ENCODE results near the gene CREBL2.
"Not testable (repeated sequence)": the region's sequence is repeated elsewhere in the genome, so short reads cannot be mapped to it uniquely, and the experiment has no call there.

CREBL2 gene

GRCh38 chr12:12599750-12600643, 11.7 kb upstream of the CREBL2 start:
- no peak for DNase-seq

GRCh38 chr12:12600659-12601058, 11.0 kb upstream of the CREBL2 start:
- DNase-seq = no peak

GRCh38 chr12:12604740-12605139, 6.9 kb upstream of the CREBL2 start:
- no peak for DNase-seq

- DNase-seq = no peak
Measured at GRCh38 chr12:12606781-12607589, 4.7 kb upstream of the CREBL2 start.

DNA sequence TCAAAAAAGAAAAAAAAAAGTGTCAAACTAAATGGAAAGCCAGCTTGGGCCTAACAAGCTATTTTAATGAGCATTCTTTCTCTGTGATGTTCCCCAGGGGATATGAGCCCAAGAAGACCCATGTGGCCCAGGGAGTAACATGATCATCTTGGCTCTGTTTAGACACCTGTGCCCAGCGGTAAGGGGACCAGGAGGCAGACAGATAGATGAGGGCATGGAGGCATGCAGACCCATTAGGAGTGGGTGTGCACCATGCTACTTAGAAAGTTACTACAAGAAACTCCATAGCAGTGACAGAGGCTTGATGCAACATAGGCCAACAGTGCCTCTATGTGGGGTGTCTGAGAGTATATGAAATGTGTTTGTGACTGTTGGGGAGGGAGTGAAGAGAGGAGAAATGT, 3.1 kb upstream of the CREBL2 start:
- no peak for DNase-seq

GRCh38 chr12:12609692-12610091, 2.0 kb upstream of the CREBL2 start:
- no peak for DNase-seq

DNA sequence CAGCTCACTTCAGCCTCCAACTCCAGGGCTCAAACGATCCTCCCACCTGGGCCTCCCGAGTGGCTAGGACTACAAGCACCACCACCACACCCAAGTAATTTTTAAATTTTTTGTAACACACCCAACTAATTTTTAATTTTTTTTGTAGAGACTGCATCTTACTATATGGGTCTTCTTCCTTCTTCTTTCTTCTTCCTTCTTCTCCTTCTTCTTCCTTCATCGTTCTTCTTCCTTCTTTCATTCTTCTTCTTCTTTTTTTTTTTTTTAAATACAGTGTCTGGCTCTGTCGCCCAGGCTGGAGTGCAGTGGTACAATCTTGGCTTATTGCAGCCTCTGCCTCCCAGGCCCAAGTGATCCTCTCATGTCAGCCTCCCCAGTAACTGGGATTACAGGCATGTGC, 965 bp upstream of the CREBL2 start:
- DNase-seq = no peak

DNA sequence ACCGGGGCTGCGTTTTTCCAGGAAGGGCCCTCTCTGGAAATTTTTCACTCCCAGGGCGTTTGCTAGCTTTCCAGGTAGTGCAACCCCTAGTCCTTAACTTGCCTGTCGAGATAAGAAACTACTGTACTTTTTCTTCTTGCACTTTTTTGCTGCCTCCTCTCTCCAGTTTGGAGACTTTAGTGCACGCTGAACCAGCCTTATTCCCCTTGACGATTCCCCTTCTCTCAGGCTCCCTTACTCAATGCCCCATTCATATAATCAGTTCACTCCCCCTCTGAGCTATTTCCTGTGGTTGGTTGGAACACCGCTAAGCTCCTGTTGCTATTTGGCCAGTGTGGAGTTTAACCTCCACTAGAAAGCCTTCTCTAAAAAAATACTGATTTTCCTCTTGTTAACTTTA, 682 bp downstream of the CREBL2 start:
- no peak for DNase-seq

- no peak for DNase-seq
Measured at GRCh38 chr12:12613344-12613743, 1.7 kb downstream of the CREBL2 start.

DNA sequence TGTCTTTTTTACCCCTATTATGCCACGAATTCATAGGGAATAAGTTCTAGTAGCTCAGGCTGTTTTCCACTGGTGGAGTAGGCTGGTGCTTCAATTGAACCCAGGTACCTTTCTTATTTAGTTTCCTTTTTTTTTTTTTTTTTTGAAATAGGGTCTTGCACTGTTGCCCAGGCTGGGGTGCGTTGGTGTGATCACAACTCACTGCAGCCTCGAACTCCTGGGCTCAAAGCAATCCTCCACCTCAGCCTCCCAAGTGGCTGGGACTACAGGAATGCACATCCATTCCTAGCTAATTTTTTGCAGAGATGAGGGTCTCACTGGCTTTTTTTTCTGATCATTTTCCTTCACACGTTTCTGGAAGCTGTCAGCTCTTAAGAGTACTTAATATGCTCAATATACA, 2.7 kb downstream of the CREBL2 start:
- DNase-seq = no peak

DNA sequence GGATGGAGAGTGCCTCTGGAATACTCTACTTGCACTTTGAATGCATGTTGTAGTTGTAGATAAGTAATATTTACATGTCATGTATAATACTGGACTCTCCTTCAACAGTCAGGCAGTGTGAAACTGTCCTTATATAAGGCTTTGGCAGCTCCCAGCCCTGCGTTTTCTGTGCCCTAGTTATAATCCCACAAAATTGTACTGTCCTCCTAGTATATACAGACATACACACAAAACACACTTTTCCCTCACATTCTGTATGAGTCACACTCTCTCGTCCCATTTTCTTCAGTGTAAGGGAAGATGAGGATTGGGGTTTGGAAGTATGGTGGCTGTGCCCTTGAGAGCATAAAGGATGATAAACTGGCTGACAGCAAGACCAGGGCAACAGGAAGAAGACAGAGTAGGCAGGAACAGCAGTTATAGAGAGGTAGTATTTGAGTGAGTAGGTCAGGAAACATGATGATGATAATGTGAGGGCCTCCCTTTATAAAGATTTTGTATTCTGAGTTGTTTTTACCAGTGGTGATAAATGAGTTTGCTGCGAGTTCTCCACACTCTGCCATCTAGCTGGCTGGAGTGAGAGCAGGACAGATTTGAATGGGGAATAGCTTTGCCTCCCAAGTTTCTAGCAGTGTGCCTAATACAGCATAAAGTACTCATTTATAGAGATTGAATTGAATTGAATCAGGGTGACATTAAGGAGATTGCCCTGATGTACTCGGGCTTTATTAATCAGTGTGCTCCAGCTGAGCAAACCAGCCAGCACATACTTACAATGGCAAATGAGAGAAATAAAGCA, 5.0 kb downstream of the CREBL2 start:
- DNase-seq = no peak

GRCh38 chr12:12618064-12618463, 6.4 kb downstream of the CREBL2 start:
- not testable (repeated sequence) for DNase-seq

DNA sequence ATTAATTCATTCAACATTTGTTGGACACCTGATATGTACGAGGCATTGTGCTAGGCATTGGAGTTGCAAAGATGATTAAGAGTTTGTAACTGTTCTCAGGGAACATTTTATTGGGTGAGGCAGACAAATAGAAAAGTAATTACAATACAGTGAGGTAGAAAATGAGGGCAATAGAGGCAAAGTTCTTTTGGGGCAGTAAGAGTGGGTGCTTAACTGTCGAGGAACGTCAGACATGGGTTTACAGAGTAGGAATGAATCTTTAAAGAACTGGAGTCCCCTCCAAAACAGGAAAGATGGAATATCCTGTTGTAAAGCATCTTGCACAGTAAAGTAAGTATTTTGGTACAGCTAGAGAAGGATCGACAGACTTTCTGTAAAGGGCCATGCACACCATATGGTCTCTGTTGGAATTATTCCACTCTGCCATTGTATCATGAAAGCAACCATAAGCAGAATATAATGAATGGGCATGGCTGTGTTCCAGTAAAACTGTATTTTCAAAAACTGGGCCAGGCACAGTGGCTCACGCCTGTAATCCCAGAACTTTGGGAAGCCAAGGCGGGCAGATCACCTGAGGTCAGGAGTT, 9.1 kb downstream of the CREBL2 start:
- DNase-seq = no peak

DNA sequence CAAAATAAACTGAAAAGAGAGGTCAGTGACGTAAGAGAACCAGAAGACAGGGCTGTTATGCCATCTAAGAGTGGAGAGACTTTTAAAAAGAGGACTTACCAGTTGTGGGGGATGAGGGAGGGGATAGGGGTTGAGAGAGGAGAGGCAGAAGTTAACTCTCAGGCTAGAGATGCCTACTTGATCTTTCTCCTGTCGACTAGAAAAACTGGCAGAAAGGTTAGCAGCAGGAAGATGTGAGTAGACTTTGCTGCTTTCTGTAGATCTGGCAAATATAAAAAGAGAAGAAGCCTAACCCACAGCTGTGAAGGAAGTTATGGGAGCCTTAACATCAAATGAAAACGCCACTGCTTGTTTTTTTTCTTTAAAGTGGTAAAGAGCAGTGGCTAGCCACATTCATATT, 10.7 kb downstream of the CREBL2 start:
- DNase-seq = no peak

- DNase-seq = no peak
Measured at GRCh38 chr12:12624498-12624992, 12.9 kb downstream of the CREBL2 start.

DNA sequence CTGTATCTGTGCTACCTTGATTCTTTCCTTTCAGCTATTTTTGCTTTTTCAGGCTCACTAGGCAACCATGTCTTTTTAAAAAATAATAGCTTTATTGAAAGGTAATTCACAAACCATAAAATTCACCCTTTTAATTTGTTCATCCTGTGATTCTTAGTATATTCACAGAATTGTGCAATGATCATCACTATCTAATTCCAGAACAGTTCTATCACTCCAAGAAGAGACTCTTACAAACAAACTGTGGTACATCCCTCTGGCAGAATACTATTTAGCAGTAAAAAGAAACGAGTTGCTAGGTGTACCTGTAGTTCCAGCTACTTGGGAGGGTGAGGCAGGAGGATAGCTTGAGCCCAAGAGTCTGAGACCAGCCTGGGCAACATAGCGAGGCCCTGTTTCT, 14.8 kb downstream of the CREBL2 start:
- DNase-seq = no peak

DNA sequence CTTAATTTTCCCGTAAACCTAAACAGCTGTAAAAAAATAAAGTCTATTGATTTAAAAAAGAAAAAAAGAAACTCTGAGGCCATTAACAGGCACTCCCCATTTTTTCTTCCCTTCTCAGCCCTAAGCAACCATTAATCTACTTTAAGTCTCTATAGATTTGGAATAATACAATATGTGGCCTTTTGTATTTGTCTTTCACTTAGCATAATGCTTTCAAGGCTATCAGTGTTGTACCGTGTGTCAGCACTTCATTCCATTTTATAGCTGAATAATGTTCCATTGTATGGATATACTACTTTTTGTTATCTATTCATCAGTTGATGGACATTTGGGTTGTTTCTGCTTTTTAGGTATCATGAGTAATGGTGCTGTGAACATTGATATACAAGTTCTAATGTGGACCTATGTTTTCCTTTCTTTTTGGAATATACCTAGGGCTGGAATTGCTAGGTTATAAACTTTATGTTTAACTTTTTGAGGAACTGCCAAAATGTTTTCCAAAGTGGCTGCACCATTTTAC, 15.7 kb downstream of the CREBL2 start:
- DNase-seq = no peak

DNA sequence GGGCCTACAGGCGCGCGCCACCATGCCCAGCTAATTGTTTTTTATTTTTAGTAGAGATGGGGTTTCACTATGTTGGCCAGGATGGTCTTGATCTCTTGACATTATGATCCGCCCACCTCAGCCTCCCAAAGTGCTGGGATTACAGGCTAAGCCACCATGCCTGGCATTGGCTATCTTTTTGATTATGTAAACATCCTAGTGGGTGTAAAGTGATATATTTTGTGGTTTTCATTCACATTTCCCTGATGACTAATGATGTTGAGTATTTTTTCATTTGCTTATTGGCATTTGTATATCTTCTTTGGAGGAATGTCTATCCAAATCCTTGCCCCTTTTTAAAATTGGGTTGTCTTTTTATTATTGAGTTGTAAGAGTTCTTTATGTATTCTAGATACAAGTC, 16.3 kb downstream of the CREBL2 start:
- no peak for DNase-seq

DNA sequence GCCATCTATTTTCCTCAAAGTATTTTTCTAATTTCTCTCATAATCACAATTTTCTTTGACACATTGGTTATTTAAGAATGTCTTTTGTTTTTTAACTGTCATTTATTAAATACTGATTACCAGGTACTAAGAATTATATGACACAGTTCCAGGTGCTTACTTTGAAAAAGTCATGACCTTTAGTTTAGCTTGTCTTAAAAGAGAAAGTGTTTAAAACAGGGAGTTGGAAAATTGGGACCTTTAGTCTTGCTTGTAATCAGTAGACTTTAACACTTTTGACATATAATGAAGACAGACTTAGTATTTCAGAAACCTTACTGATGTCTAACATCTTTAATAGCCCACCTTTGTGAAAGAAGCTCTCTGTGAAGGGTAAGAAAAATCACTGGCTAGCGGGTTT, 19.2 kb downstream of the CREBL2 start:
- DNase-seq = no peak

DNA sequence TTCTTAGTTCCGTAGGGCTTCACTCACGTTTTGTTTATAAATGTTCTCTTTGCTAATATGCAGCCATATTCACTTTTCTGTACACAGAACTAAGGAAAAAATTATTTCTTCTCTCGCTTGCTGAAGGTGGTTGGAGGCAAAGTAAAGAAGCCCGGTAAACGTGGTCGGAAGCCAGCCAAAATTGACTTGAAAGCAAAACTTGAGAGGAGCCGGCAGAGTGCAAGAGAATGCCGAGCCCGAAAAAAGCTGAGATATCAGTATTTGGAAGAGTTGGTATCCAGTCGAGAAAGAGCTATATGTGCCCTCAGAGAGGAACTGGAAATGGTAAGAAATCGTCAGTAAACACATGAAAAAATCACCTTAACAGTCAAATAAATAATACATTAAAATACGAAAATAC, 24.0 kb downstream of the CREBL2 start:
- no peak for DNase-seq

DNA sequence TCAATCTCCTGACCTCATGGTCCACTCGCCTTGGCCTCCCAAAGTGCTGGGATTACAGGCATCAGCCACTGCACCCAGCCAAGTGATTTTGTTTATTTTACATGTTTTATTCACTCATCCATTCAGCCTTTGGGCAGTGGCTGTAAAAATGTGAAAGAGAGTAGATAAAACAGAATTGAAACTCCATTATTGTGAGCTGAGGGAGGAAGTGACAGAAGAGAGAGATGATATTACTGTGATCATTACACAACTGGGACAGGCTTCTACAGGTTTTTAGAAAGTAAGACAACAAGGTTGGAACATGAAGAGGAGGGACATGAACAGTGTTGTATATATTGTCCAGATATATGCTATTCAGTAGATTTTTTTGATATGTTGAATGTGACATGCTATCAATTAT, 25.0 kb downstream of the CREBL2 start:
- DNase-seq = no peak

DNA sequence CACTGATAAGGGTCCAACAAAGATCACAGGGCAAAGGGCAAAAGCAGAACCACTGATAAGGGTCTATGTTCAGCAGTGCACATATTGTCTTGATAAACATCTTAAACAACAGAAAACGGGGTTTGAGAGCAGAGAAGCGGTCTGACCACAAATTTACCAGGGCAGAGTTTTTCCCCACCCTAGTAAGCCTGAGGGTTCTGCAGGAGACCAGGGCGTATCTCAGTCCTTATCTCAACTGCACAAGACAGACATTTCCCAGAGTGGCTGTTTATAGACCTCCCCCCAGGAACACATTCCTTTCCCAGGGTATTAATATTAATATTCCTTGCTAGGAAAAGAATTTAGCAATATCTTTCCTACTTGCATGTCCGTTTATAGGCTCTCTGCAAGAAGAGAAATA, 28.3 kb downstream of the CREBL2 start:
- DNase-seq = not testable (repeated sequence)

DNA sequence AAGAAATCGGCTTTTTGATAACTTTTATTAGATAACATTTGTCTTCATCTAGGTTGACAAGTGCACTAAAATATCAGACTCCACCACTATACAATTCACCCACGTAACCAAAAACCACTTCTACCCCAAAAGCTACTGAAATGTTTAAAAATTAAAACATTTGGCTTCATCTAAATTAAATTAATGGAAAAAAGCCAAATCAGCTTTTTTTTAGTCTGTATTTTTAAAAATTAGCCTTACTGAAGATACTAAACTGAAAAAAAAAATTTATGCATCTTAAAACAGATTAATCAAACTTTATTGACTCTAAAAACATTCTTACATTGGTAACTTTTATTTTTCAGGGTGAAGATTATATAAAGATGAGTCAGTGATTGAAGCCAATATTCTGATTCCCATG, 30.0 kb downstream of the CREBL2 start:
- no peak for DNase-seq
